Measurements from ENCODE around the gene PCCB.

DNA sequence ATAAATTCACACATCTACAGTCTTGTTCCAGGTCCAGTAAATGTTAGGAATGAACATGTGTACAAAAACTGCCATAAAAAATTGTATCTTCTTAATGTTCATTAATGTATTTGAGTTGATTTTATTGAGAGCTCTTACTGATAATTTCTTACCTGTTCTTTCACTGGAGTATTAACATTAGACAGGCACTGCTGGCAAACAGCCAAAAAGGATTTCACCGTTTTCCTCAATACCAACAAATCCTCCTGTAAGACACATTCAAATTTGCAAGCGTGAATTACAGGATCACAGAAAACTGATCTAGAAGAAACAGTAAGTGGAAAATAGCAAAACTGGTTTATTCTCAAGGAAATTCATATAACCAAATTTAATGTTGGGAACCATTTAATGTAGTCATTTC lies 127.4 kb downstream of the PCCB start:
- TF ChIP-seq, protein P1, sequence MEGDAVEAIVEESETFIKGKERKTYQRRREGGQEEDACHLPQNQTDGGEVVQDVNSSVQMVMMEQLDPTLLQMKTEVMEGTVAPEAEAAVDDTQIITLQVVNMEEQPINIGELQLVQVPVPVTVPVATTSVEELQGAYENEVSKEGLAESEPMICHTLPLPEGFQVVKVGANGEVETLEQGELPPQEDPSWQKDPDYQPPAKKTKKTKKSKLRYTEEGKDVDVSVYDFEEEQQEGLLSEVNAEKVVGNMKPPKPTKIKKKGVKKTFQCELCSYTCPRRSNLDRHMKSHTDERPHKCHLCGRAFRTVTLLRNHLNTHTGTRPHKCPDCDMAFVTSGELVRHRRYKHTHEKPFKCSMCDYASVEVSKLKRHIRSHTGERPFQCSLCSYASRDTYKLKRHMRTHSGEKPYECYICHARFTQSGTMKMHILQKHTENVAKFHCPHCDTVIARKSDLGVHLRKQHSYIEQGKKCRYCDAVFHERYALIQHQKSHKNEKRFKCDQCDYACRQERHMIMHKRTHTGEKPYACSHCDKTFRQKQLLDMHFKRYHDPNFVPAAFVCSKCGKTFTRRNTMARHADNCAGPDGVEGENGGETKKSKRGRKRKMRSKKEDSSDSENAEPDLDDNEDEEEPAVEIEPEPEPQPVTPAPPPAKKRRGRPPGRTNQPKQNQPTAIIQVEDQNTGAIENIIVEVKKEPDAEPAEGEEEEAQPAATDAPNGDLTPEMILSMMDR (IDR thresholded peaks at IDR 0.05): no peak
- TF ChIP-seq ZFX (IDR thresholded peaks at IDR 0.05; ENCODE audit: borderline replicate concordance): no peak

Data from 22Rv1 (cell line).